Hepatocyte (in vitro differentiated cells): ENCODE data around the gene OR1F1.
"Not testable (repeated sequence)": the region's sequence is repeated elsewhere in the genome, so short reads cannot be mapped to it uniquely, and the experiment has no call there.

Experiments
- CTCF ChIP-seq: fragments of 200-600 bp; sonication (generic); IDR thresholded peaks from 2 replicates; pipeline ENCODE4 v1.5.1; 2016; ENCODE audit warnings: antibody characterized with exemption, mild to moderate bottlenecking; ENCODE audit not compliant: poor library complexity
- EZH2phosphoT487 ChIP-seq: fragments of 200-600 bp; sonication (generic); IDR thresholded peaks from one replicate; pipeline ENCODE4 v1.6.1; 2018; ENCODE audit warnings: antibody characterized with exemption, mild to moderate bottlenecking, low read depth, moderate library complexity; ENCODE audit not compliant: unreplicated experiment, severe bottlenecking

GRCh38 chr16:3205939-3206338 lies 17.9 kb downstream of the OR1F1 start:
- not testable (repeated sequence) for TF ChIP-seq CTCF, EZH2phosphoT487
